ENCODE data around the gene NBR1.
"Not testable (repeated sequence)": the region's sequence is repeated elsewhere in the genome, so short reads cannot be mapped to it uniquely, and the experiment has no call there.

The NBR1 gene

DNA sequence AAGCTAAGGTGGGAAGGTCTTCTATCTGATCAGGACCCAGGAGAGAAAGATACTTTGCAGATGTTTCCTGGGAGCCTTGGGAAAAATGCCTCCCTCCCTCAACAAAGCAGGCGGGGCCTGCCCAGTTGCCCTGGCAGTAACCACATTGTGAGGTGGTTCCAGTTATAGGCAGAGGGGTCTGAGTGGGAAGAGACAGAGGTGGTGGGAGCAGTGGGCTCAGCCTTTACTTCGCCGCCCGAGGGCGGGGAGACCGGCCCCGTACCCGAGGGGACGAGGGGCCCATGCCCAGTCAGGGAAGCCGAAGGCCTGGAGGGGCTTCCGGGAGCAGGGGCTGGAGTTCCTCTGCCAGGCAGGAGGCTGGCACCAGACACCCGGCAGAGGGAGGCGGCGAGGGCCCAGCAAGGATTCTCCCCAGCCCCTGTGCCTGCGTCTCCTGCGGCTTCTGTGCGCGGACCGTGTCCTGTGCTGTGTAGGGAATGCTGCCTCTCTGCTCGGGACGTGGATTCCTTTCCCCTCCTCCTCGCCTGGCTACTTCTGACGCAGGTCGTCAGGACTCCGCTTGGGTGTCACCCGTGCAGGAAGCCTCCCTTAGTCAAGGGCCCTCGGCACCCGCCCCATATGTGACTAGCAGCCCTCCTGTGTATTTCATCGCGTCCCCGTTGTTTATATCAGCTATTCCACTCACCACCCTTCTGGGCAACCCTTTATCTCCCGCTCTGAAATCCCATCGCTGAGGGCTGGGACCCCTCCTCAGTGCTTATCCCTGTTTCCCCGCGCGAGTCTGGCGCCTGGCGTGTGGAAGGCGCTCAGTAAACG, 60.4 kb downstream of the NBR1 start:
- Histone ChIP-seq H3K4me3 (ENCODE audit: low read length in 2 of 2) (peak overlapping the region in 1 of 2 donors; percentile 68), H3K27ac (ENCODE audit: low read length) (peak overlapping the region; percentile 87)

DNA sequence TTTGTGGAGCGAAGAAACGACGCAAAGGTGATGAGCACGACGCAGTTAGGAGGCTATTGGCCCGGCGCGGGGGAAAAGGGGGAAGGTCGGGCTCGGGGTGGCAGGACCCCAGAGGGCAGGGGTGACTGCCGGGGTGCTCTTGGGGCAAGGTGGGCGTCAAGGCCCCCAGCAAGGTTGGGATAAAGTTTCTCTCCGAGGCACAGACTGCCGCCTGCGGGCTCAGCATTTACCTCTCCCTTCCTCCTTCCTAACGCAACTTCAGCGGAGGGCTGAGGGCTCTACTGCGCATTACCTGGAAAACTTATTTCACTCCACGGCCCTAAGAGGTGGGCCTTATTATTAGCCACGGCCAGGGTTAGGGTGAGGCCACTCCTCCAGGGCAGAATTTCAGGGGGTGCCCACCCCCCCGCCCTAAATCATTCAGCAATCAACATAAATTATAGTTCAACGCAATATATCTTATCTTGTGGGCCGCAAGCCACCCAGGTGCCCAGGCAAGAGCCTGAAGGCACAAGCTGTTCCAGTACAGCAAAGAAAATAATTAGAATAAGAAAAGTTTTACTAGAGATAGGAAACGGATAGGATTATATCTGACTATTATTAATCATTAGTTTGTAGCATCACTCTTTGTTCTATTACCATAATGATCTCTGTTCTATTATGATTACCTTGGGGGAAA, 61.1 kb downstream of the NBR1 start:
- Histone ChIP-seq H3K9ac (ENCODE audit: low read length in 2 of 2) (peak overlapping the region; percentile 72 to 81), H3K27ac (ENCODE audit: low read length) (peak overlapping the region; percentile 87), H3K4me3 (ENCODE audit: low read length in 2 of 2) (peak overlapping the region in 1 of 2 donors; percentile 68)

More for the DNA sequence above, 60.4 kb downstream of the NBR1 start:
- peak overlapping the region; percentile 72 to 81 for H3K9ac ChIP-seq (ENCODE audit: low read length in 2 of 2)
- not testable (repeated sequence) for H3K9me3 ChIP-seq (ENCODE audit: control insufficient read depth in 2 of 2, low read length in 2 of 2); H3K4me1 ChIP-seq (ENCODE audit: control insufficient read depth, insufficient read depth, low read length); H3K36me3 ChIP-seq (ENCODE audit: control insufficient read depth in 2 of 2, insufficient read depth in 2 of 2, low read length in 2 of 2); H3K27me3 ChIP-seq (ENCODE audit: control insufficient read depth in 1 of 2, insufficient read depth in 2 of 2, low read length in 2 of 2)

DNA sequence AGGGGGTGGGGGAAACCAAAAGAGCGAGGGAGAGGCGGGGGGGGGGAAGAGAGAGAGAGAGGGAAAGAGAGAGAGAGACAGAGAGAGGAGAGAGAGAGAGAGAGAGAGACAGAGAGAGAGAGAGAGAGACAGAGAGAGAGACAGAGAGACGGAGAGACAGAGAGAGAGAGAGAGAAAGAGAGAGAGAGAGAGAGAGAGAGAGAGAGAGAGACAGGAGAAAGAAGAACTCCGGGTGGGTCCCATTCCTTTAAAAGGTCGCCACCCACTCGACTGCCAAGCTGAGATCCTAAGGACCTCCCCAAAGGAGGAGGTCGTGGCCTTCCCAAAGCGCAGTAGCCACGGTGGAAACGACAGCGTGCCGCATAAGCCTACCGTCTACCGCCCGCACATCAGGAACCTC, 62.2 kb downstream of the NBR1 start:
- H3K9ac ChIP-seq (ENCODE audit: low read length in 2 of 2); H3K27me3 ChIP-seq (ENCODE audit: control insufficient read depth in 1 of 2, insufficient read depth in 2 of 2, low read length in 2 of 2); H3K27ac ChIP-seq (ENCODE audit: low read length); H3K4me3 ChIP-seq (ENCODE audit: low read length in 2 of 2); H3K36me3 ChIP-seq (ENCODE audit: control insufficient read depth in 2 of 2, insufficient read depth in 2 of 2, low read length in 2 of 2); H3K4me1 ChIP-seq (ENCODE audit: control insufficient read depth, insufficient read depth, low read length); H3K9me3 ChIP-seq (ENCODE audit: control insufficient read depth in 2 of 2, low read length in 2 of 2): not testable (repeated sequence)

More for the DNA sequence above, 61.1 kb downstream of the NBR1 start:
- not testable (repeated sequence) for H3K27me3 ChIP-seq (ENCODE audit: control insufficient read depth in 1 of 2, insufficient read depth in 2 of 2, low read length in 2 of 2); H3K36me3 ChIP-seq (ENCODE audit: control insufficient read depth in 2 of 2, insufficient read depth in 2 of 2, low read length in 2 of 2); H3K9me3 ChIP-seq (ENCODE audit: control insufficient read depth in 2 of 2, low read length in 2 of 2); H3K4me1 ChIP-seq (ENCODE audit: control insufficient read depth, insufficient read depth, low read length)

DNA sequence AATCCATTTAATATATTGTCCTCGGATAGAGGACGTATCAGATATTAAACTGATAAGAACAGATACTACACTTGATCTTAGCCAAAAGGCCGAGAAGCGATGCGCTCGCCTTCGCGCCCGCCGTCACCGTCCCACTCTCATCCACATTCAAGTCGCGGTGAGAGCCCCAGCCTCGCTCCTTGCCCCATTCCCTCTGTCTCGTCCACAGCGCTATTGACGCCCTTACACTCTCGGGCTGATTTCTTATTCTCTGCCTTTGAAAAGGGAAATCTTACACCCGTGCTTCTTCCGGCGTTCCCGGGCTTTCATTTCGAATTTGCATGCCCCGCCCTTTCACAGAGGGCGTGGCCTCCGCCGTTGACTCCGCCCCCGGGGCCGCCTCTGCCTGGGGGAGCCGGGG, 62.9 kb downstream of the NBR1 start, which contains the start of gene RNU2-1:
Gene RNU2-1 (minus strand): TSS at position 101 of the 400 bp plus-strand sequence.
- not testable (repeated sequence) for H3K4me1 ChIP-seq (ENCODE audit: control insufficient read depth, insufficient read depth, low read length); H3K27me3 ChIP-seq (ENCODE audit: control insufficient read depth in 1 of 2, insufficient read depth in 2 of 2, low read length in 2 of 2); H3K9me3 ChIP-seq (ENCODE audit: control insufficient read depth in 2 of 2, low read length in 2 of 2); H3K9ac ChIP-seq (ENCODE audit: low read length in 2 of 2); H3K27ac ChIP-seq (ENCODE audit: low read length); H3K36me3 ChIP-seq (ENCODE audit: control insufficient read depth in 2 of 2, insufficient read depth in 2 of 2, low read length in 2 of 2); H3K4me3 ChIP-seq (ENCODE audit: low read length in 2 of 2)

DNA sequence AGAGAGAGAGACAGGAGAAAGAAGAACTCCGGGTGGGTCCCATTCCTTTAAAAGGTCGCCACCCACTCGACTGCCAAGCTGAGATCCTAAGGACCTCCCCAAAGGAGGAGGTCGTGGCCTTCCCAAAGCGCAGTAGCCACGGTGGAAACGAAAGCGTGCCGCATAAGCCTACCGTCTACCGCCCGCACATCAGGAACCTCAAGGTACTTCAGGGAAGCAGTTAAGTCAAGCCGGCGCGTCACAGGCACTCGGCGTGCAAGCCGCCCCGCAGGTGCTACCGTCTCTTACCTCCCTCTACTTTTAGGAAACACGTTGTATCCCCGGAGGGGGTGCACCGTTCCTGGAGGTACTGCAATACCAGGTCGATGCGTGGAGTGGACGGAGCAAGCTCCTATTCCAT, 68.6 kb downstream of the NBR1 start:
- not testable (repeated sequence) for H3K4me1 ChIP-seq (ENCODE audit: control insufficient read depth, insufficient read depth, low read length); H3K27ac ChIP-seq (ENCODE audit: low read length); H3K9ac ChIP-seq (ENCODE audit: low read length in 2 of 2); H3K36me3 ChIP-seq (ENCODE audit: control insufficient read depth in 2 of 2, insufficient read depth in 2 of 2, low read length in 2 of 2); H3K27me3 ChIP-seq (ENCODE audit: control insufficient read depth in 1 of 2, insufficient read depth in 2 of 2, low read length in 2 of 2); H3K4me3 ChIP-seq (ENCODE audit: low read length in 2 of 2); H3K9me3 ChIP-seq (ENCODE audit: control insufficient read depth in 2 of 2, low read length in 2 of 2)

DNA sequence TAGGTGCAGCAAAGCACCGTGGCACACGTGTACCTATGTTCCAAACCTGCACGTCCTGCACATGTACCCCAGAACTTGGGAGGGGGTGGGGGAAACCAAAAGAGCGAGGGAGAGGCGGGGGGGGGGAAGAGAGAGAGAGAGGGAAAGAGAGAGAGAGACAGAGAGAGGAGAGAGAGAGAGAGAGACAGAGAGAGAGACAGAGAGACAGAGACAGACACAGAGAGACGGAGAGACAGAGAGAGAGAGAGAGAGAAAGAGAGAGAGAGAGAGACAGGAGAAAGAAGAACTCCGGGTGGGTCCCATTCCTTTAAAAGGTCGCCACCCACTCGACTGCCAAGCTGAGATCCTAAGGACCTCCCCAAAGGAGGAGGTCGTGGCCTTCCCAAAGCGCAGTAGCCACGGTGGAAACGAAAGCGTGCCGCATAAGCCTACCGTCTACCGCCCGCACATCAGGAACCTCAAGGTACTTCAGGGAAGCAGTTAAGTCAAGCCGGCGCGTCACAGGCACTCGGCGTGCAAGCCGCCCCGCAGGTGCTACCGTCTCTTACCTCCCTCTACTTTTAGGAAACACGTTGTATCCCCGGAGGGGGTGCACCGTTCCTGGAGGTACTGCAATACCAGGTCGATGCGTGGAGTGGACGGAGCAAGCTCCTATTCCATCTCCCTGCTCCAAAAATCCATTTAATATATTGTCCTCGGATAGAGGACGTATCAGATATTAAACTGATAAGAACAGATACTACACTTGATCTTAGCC, 69.8 kb downstream of the NBR1 start:
- H3K36me3 ChIP-seq (ENCODE audit: control insufficient read depth in 2 of 2, insufficient read depth in 2 of 2, low read length in 2 of 2); H3K4me3 ChIP-seq (ENCODE audit: low read length in 2 of 2); H3K27me3 ChIP-seq (ENCODE audit: control insufficient read depth in 1 of 2, insufficient read depth in 2 of 2, low read length in 2 of 2); H3K9me3 ChIP-seq (ENCODE audit: control insufficient read depth in 2 of 2, low read length in 2 of 2); H3K9ac ChIP-seq (ENCODE audit: low read length in 2 of 2); H3K27ac ChIP-seq (ENCODE audit: low read length); H3K4me1 ChIP-seq (ENCODE audit: control insufficient read depth, insufficient read depth, low read length): not testable (repeated sequence)

DNA sequence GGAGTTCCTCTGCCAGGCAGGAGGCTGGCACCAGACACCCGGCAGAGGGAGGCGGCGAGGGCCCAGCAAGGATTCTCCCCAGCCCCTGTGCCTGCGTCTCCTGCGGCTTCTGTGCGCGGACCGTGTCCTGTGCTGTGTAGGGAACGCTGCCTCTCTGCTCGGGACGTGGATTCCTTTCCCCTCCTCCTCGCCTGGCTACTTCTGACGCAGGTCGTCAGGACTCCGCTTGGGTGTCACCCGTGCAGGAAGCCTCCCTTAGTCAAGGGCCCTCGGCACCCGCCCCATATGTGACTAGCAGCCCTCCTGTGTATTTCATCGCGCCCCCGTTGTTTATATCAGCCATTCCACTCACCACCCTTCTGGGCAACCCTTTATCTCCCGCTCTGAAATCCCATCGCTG, 75.4 kb downstream of the NBR1 start:
- not testable (repeated sequence) for H3K9me3 ChIP-seq (ENCODE audit: control insufficient read depth in 2 of 2, low read length in 2 of 2); H3K36me3 ChIP-seq (ENCODE audit: control insufficient read depth in 2 of 2, insufficient read depth in 2 of 2, low read length in 2 of 2); H3K27ac ChIP-seq (ENCODE audit: low read length); H3K4me1 ChIP-seq (ENCODE audit: control insufficient read depth, insufficient read depth, low read length); H3K9ac ChIP-seq (ENCODE audit: low read length in 2 of 2); H3K27me3 ChIP-seq (ENCODE audit: control insufficient read depth in 1 of 2, insufficient read depth in 2 of 2, low read length in 2 of 2); H3K4me3 ChIP-seq (ENCODE audit: low read length in 2 of 2)
